ENCODE results near the gene LILRB3. TPM values are rescaled to one million over a fixed set of nuclear protein-coding genes. Genes with fewer than 3 reads are reported as not detected.
"Not testable (repeated sequence)": the region's sequence is repeated elsewhere in the genome, so short reads cannot be mapped to it uniquely, and the experiment has no call there.

The LILRB3 gene
- total RNA-seq, 2 donors from 2014 or later = 0.37 TPM; not detected in 1

DNA sequence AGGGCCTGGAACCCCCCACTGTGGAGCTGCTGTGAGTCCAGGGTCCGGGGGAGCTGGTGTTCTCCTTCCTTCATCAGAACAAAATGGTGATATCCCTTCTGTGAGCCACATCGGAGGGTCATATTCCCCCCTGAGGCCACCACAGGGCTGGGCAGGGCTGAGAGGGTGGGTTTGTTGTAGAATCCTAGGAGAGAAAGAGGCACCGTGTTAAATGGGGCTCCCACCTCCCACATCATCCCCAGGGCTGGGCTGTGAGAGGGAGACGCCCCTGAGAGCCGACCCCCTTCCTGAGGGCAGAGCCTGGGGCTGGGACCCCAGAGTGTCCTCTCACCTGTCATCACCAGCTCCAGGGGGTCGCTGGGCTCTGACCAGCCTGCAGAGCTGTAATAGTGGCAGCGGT is 860 bp downstream of the LILRB3 start:
- H3K27ac Mint-ChIP-seq; ATAC-seq; H3K36me3 Mint-ChIP-seq; H3K9me3 Mint-ChIP-seq; DNase-seq (ENCODE audit: low spot score in 2 of 2): not testable (repeated sequence)

DNA sequence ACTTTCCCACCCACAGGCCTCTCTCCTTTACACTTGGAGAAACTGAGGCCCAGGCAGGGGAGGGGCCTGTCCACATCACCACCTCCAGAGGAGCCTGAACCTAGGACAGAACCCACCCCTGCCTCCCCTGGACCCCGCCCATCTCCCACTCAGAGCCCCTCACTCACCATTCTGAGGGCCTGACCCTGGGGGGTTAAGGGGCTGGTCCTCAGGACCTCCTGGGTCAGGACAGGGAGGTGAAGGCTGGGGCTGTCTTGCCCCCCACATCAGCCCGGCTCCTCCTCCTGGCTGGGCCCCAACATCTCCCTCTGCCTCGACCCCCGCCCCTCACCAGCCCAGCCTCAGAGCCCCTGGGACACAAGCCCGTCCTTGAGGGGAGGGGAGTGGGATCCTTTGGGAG is 3.1 kb downstream of the LILRB3 start:
- ATAC-seq = peak in 1 of 2 donors; percentile 8

DNA sequence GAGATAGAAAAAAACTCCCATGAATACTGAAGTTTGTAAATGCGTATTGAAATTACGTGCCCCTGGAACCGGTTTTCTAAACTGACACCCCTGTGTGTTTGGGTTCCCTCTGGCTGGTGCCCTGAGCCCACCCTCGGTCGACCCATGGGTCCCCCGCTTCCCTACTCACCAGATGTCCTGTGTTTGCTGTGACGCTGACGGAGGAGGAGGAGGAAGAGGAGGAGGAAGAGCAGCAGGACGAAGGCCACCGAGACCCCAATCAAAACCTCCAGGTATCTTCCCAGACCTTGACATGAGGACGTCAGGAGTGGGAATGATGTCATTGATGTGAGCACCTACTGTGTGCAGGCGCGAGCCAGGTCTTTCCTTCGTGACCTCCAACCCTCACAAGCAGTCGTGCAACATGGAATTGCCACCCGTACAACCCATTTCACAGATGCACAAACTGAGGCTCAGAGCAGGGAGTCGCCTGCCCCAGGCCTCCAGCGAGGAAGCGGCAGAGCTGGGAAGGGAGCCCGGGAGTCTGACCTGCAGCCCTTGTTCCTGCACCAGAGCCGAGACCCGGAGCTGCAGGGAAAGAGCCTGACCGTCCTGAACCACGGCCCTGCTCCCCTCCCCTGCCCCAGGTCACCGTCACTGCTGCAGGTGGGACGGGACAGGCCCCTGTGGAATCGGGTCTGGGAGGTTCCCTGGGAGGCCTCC is 3.7 kb downstream of the LILRB3 start:
- H3K9me3 Mint-ChIP-seq = no peaks in the 10 kb centered on the region
- no peak for DNase-seq (ENCODE audit: low spot score in 2 of 2)
- H3K27ac Mint-ChIP-seq = no peak overlapping the region
- H3K36me3 Mint-ChIP-seq = peaks cover 0 to 6% of the 10 kb centered on the region in 2 donors
- ATAC-seq = no peak

More for the DNA sequence above, 3.1 kb downstream of the LILRB3 start:
- not testable (repeated sequence) for H3K36me3 Mint-ChIP-seq; DNase-seq (ENCODE audit: low spot score in 2 of 2); H3K9me3 Mint-ChIP-seq; H3K27ac Mint-ChIP-seq

DNA sequence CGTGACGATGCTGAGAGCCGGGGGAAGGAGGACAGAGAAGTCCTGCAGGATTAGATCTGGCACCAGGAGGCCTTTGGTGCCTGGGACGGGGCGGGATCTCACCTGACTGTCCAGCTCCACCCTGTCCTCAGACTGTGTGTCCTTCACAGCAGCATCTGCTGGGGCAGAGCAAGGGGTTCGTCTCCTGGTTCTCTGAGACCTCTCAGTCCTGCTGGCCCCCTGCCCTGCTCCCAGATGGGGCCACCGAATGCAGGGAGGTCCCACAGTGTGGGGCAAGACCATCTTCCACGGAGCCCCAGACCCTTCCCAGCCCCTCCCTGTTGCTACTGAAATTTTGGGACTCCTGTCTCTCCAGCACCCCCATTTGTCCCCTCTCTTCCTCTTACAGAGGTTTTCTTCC is 4.5 kb downstream of the LILRB3 start:
- peak overlapping the region in 1 of 2 donors; percentile 44 for H3K27ac Mint-ChIP-seq
- ATAC-seq (peak in 1 of 2 donors; percentile 13), DNase-seq (ENCODE audit: low spot score in 2 of 2) (no peak)
- no peaks in the 10 kb centered on the region for H3K9me3 Mint-ChIP-seq
- peaks cover 0 to 8% of the 10 kb centered on the region in 2 donors for H3K36me3 Mint-ChIP-seq

DNA sequence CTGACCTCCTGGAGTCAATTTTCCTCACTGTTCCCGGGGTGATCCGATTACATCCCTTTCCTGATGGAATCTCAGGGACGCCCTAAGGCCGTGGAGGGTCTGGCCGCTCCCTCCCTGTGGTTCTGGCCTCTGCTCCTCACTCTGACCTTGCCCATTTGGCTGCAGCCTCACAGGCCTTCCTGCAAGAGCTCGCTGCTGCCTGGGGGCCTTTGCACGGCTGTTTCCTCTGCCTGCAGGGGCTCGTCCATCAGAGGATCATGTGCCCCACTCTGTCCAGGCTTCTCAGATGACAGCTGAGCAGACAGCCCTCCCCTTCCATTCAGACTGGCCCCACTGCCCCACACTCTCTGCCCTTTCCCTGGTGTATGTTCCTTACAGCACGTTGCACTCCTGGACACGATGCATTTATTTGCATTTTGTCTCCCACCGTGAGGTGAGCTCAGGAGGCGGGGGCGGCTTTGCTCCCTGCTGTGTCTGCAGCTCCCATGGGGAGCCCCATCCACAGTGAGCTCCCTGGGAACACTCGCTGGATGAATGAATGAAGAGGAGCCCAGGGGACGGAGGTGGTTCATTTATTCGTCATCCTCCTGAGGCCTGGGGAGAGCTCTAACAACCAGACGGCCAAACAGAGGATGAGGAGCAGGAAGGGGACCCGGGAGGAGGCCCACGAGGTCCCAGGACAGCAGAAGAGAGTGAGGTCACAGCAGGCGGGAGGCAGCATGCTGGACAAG is 5.1 kb downstream of the LILRB3 start:
- Mint-ChIP-seq H3K27ac (peak overlapping the region in 1 of 2 donors; percentile 44), H3K36me3 (peaks cover 5 to 14% of the 10 kb centered on the region in 2 donors)
- not testable (repeated sequence) for DNase-seq (ENCODE audit: low spot score in 2 of 2); H3K9me3 Mint-ChIP-seq; ATAC-seq

DNA sequence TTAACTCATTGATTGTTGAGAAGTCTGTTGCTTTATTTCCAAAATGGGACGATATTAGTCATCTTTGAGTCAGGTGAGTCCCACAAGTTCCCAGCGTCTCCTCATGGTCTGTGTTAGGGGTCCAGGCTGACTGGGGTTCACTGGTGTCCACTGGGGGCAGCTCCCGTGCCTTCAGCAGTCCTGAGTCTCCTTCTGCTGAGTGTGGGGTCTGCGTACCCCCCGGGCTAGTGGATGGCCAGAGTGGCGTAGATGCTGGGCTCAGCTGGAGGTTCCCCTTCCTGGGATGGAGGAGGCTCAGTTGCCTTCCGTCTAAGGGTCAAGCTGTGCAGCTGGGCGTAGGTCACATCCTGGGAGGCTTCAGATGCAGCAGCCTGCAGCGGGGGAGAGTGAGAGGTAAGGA is 5.9 kb downstream of the LILRB3 start:
- ATAC-seq = peak in 1 of 2 donors; percentile 11
- Mint-ChIP-seq H3K27ac (no peak overlapping the region), H3K36me3 (peaks cover 8 to 16% of the 10 kb centered on the region in 2 donors), H3K9me3 (no peaks in the 10 kb centered on the region)
- no peak for DNase-seq (ENCODE audit: low spot score in 2 of 2)

DNA sequence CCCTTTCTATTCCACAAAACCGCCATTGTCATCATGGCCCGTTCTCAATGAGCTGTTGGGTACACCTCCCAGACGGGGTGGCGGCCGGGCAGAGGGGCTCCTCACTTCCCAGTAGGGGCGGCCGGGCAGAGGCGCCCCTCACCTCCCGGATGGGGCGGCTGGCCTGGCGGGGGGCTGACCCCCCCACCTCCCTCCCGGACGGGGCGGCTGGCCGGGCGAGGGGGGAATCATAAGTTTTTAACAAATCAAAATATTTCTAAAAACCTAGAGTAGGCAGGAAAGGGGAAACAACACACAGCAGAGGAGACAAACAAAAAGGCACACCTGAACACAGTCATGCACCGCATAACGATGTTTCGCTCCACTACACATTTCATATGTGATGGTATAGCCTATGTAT is 8.1 kb downstream of the LILRB3 start:
- H3K36me3 Mint-ChIP-seq = peaks cover 13 to 29% of the 10 kb centered on the region in 2 donors
- not testable (repeated sequence) for H3K9me3 Mint-ChIP-seq; ATAC-seq; DNase-seq (ENCODE audit: low spot score in 2 of 2); H3K27ac Mint-ChIP-seq

DNA sequence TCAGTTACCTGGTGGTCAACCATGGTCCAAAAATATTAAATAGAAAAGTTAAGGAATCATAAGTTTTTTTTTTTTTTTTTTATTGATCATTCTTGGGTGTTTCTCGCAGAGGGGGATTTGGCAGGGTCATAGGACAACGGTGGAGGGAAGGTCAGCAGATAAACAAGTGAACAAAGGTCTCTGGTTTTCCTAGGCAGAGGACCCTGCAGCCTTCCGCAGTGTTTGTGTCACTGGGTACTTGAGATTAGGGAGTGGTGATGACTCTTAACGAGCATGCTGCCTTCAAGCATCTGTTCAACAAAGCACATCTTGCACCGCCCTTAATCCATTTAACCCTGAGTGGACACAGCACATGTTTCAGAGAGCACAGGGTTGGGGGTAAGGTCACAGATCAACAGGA is 8.6 kb downstream of the LILRB3 start:
- not testable (repeated sequence) for H3K9me3 Mint-ChIP-seq; ATAC-seq; DNase-seq (ENCODE audit: low spot score in 2 of 2); H3K27ac Mint-ChIP-seq
- H3K36me3 Mint-ChIP-seq = peaks cover 13 to 31% of the 10 kb centered on the region in 2 donors

DNA sequence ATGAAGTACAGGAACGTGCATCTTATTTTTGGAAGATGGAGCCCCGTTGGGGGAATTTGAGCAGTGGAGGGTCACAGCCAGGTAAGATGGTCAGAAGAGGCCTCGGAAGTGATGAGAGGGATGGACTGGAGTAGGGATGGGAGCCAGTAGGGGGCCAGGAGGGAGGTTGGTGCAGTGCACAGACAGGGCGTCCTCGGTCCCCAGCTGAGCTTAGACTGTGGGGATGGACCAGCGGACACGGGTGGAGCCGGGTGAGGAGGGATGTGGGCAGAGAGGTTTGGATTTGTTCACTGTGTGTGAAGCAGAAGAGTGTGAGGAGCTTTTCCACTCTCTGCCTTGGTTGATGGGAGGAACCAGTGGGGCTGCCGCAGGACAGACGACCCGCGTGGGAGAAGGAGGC is 11.6 kb downstream of the LILRB3 start:
- H3K27ac Mint-ChIP-seq = peak overlapping the region; percentile 81 to 91
- no peaks in the 10 kb centered on the region for H3K9me3 Mint-ChIP-seq
- DNase-seq (ENCODE audit: low spot score in 2 of 2) (no peak), ATAC-seq (no peak)
- peaks cover 13 to 47% of the 10 kb centered on the region in 2 donors for H3K36me3 Mint-ChIP-seq

DNA sequence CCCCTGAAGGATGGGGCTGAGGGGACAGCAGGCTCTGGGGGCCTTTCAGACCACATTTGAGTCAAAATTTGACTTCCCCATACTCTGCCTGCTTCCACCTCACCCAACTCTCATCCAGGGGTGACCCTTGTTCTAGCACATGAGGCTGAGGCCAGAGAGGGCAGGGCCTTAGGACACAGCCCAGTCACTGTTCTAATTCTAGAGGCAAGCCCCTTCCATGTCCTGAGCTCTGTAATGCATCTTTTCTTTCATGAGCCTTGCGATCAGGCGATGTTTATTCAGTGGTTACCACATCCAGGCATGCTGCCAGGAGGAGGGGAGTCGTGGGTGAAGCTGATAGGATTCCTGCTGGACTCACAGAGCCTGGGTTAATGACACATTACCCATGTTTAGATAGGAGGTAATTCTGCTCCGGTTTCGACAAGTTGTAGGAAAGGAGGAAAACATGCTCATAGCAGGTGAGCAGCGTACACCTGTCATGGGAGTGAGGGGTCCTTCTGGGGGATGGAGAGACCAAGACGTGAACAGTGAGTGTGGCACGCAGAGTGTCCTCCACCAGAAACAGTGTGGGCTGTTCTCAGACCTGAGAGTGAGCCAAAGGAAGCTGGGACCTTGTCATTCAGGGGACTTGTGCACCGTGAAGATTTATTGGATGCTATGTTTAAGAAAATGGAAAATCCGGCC is 12.9 kb downstream of the LILRB3 start:
- ATAC-seq = peak; percentile 0 to 4
- H3K36me3 Mint-ChIP-seq = peaks cover 18 to 53% of the 10 kb centered on the region in 2 donors
- no peaks in the 10 kb centered on the region for H3K9me3 Mint-ChIP-seq

DNA sequence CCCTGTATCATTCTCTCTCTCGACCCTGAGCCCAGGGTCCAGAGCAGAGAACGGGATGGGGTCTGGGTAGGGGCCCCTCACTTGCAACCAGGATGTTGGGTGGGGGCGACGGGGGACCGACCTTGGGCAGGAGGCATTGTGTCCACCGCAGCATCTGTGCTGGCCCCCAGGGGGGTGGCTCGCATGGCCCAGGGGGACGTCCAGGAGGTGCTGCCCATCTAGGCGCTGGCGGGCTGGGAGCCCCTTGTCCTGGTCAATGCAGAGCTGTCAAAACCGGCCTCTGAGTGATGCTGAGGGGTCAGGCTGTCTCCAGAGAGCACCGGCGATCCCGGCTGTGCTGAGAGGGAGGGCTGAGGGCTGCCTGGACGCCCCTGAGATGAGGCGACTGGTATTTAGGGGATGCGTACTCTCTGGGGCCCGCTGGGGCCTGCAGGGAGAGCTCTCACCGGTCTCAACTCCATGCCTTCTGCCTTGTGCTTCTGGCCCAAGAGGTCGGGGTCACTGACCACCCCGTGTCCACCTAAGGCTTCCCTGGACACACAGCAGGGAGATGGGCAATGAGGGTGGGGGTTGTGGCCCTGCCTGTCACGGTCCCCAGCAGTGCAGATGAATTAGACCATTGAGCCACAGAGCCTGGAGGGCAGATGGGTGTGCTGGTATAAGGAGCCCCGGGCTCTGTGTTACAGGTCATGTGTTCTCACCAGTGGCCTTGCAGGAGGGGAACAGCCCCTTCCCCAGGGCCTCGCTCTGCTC is 13.6 kb downstream of the LILRB3 start:
- DNase-seq (ENCODE audit: low spot score in 2 of 2) (no peak), ATAC-seq (peak in 1 of 2 donors; percentile 3)
- peaks cover 25 to 60% of the 10 kb centered on the region in 2 donors for H3K36me3 Mint-ChIP-seq
- no peaks in the 10 kb centered on the region for H3K9me3 Mint-ChIP-seq
- H3K27ac Mint-ChIP-seq = peak overlapping the region; percentile 81 to 91

More for the DNA sequence above, 12.9 kb downstream of the LILRB3 start:
- DNase-seq (ENCODE audit: low spot score in 2 of 2) = no peak
- peak overlapping the region; percentile 81 to 91 for H3K27ac Mint-ChIP-seq

DNA sequence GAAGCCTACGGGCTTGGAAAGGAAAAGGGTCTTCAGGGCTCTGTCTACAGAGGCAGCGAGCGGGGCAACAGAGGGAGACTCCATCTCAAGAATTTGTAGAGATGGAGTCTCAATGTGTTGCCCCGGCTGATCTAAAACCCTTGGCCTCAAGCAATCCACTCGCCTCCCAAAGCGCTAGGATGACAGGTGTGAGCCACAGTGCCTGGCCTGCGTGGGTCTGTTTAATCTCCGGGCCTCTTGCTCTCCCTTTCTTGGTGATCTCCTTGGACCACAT is 14.1 kb downstream of the LILRB3 start:
- Mint-ChIP-seq H3K9me3 (no peaks in the 10 kb centered on the region), H3K36me3 (peaks cover 25 to 65% of the 10 kb centered on the region in 2 donors), H3K27ac (peak overlapping the region; percentile 81 to 91)
- no peak for ATAC-seq
- DNase-seq (ENCODE audit: low spot score in 2 of 2) = no peak

DNA sequence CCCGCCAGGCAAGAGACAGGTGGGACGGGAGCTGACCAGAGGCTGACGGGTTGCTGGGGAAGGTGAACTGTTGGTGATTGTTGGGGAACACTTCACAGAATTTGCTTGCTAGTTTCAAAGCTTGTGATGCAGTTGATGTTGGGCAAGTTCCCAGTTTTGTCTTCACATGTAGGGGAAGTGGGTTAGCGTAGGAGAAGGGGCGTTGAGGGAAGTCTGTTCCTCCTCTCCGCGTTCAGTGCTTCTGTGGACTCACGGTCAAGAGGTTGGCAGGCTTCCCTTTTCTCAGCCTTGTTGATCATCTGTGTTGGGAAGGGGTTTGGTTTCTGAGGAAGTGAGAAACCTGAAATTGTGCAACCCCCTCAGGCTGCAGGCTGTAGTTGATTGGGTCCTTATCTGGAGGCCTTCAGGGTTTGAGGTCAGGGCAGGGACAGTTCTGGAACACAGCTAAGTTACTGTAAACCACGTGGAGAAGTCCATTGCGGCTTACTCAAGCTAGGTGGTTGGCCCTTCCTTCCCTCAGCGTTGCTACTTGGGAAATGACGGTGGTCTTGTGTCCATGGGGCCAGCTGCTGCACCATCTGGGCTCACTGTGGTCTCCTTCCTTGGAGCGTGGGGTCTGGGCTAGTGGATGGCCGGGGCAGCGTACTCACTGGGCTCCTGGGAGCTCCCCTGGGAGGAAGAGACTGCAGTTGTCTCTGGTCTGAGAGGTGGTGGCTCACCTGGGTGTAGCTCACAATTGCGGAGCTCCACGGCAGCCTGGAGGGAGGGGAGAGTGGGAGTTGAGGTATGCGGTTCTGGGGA is 14.6 kb downstream of the LILRB3 start:
- peak overlapping the region; percentile 81 to 91 for H3K27ac Mint-ChIP-seq
- ATAC-seq (peak; percentile 9 to 36), DNase-seq (ENCODE audit: low spot score in 2 of 2) (peak in 1 of 2 donors; percentile 52)
- no peaks in the 10 kb centered on the region for H3K9me3 Mint-ChIP-seq
- peaks cover 28 to 68% of the 10 kb centered on the region in 2 donors for H3K36me3 Mint-ChIP-seq

DNA sequence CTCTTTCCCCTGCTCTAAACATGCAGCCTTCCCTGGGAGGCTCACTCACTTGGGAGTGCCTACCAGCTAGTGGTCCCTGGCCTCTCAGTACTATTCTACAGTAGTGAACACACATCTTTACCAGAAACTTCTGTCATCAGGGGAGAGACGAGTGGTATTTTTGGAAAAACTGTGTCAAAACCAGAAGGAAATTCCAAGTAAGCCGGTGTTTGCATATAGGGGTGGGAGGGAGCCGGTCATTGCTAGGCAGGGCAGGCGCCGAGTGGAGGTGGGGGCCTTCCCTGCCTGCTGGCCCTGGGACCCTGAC is 15.2 kb downstream of the LILRB3 start:
- ATAC-seq (peak; percentile 13 to 16), DNase-seq (ENCODE audit: low spot score in 2 of 2) (no peak)
- no peaks in the 10 kb centered on the region for H3K9me3 Mint-ChIP-seq
- H3K27ac Mint-ChIP-seq = peak overlapping the region; percentile 81 to 91
- peaks cover 28 to 68% of the 10 kb centered on the region in 2 donors for H3K36me3 Mint-ChIP-seq

DNA sequence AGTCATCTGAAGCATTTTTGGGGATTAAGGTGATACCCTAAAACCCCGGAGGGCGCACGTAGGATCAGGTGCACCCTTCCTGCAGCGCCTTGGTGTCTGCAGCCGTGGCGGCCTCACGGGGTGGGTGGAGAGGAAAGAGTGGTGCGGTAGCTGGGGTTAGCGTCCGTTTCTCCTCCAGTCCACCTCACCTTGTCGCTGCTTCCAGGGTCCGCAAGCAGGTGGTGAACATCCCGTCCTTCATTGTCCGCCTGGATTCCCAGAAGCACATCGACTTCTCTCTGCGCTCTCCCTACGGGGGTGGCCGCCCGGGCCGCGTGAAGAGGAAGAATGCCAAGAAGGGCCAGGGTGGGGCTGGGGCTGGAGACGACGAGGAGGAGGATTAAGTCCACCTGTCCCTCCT is 15.6 kb downstream of the LILRB3 start:
- peaks cover 31 to 70% of the 10 kb centered on the region in 2 donors for H3K36me3 Mint-ChIP-seq
- ATAC-seq; H3K9me3 Mint-ChIP-seq; DNase-seq (ENCODE audit: low spot score in 2 of 2): not testable (repeated sequence)
- peak overlapping the region; percentile 81 to 91 for H3K27ac Mint-ChIP-seq

DNA sequence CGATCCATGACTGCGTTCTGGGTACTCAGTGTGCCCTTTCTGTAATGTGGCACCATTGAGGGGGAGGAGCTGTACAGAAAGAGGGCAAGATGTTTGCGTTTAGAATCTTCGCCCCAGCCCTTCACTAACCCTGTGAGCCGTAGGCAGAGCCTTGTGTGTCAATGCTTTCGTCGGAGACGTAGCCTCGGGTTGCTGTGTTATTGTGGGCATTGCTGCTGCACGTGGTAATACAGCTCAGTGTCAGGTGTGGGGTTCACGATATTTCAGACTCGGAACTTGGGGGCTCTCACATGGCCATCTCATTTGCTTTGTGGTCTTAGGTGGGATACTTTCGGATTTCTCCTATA is 16.0 kb downstream of the LILRB3 start:
- H3K36me3 Mint-ChIP-seq = peaks cover 35 to 74% of the 10 kb centered on the region in 2 donors
- peak overlapping the region; percentile 81 to 91 for H3K27ac Mint-ChIP-seq
- no peaks in the 10 kb centered on the region for H3K9me3 Mint-ChIP-seq
- DNase-seq (ENCODE audit: low spot score in 2 of 2) (no peak), ATAC-seq (no peak)
